ENCODE data around the gene ALOX12B. TPM values are rescaled to one million over a fixed set of nuclear protein-coding genes. Genes with fewer than 3 reads are reported as not detected.
A peak's percentile ranks its signal among the peaks of the same experiment; 100 is the strongest.

Gene ALOX12B
- total and polyA plus RNA-seq, 2 of the 13 experiments (the other 11 are each of a cell fraction or from before 2014, with no cell fraction given), result 0.13 TPM; not detected in 1

DNA sequence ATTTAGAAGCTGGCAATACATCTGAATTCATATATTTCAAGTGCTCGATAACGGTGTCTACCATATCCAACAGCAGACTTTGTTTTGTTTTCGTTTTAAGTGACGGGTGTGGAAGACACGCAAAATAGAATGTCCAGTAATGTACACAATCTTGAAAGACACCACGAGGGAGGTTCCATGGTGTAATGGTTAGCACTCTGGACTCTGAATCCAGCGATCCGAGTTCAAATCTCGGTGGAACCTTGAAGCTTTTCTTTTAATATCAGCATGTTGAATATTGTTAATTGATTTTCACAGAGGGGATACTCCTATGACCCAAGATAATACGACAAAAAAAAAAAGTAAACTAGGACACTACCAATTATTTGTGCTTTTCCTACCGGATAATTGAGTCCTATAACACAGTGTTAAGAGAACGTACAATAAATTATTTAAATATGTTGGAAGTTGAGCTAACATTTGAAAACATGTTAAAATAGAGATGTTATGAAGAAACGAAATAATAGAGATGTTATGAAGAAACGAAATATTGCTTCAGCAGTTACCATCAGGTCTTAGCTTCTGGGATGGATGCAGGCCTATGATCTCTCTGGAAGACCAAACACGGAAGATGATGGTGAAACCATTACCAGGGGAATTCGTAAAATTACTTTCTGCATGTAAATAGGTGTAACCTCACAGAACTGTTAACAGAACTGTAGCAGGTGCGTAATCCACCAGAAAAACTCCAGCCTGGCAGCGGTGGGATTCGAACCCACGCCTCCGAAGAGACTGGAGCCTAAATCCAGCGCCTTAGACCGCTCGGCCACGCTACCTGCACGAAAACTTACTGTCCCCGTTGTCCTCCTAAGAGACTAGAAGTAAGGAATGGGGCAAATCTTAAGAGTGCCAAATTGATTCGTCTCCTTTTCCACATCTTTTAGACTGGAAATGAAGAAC, 32.3 kb upstream of the ALOX12B start (continued):
- TF ChIP-seq HNF4G (IDR thresholded peaks at IDR 0.05; ENCODE audit: borderline replicate concordance, low read depth, low read length), result peak; percentile 43; the same call in 1 of the 2 replicates
- no peak for TF ChIP-seq HNF4G (CRISPR knock-in tag; IDR thresholded peaks at IDR 0.05; ENCODE audit: borderline replicate concordance, low read depth)
- no peak for TF ChIP-seq ZNF879 (CRISPR knock-in tag; IDR thresholded peaks at IDR 0.05)
- TF ChIP-seq POLR2G (IDR thresholded peaks at IDR 0.05; ENCODE audit: low read depth, low read length), result no peak
- TF ChIP-seq, protein P1, sequence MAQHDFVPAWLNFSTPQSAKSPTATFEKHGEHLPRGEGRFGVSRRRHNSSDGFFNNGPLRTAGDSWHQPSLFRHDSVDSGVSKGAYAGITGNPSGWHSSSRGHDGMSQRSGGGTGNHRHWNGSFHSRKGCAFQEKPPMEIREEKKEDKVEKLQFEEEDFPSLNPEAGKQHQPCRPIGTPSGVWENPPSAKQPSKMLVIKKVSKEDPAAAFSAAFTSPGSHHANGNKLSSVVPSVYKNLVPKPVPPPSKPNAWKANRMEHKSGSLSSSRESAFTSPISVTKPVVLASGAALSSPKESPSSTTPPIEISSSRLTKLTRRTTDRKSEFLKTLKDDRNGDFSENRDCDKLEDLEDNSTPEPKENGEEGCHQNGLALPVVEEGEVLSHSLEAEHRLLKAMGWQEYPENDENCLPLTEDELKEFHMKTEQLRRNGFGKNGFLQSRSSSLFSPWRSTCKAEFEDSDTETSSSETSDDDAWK (CRISPR knock-in tag; IDR thresholded peaks at IDR 0.05), result no peak
- TF ChIP-seq ZSCAN12 (CRISPR knock-in tag; IDR thresholded peaks at IDR 0.05), result no peak
- no peak for TF ChIP-seq STAT5B (CRISPR knock-in tag; IDR thresholded peaks at IDR 0.05)
- TF ChIP-seq BRCA1 (CRISPR knock-in tag; IDR thresholded peaks at IDR 0.05), result no peak
- no peak for TF ChIP-seq MATR3 (CRISPR knock-in tag; IDR thresholded peaks at IDR 0.05)
- TF ChIP-seq SMARCE1 (IDR thresholded peaks at IDR 0.05; ENCODE audit: borderline replicate concordance), result no peak
- no peak for TF ChIP-seq FOXM1 (CRISPR knock-in tag; IDR thresholded peaks at IDR 0.05)
- TF ChIP-seq, protein P2, sequence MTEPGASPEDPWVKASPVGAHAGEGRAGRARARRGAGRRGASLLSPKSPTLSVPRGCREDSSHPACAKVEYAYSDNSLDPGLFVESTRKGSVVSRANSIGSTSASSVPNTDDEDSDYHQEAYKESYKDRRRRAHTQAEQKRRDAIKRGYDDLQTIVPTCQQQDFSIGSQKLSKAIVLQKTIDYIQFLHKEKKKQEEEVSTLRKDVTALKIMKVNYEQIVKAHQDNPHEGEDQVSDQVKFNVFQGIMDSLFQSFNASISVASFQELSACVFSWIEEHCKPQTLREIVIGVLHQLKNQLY (CRISPR knock-in tag; IDR thresholded peaks at IDR 0.05), result 0 out of 2 replicates have a peak, but pooled peaks have one; percentile 22
- 0 out of 2 replicates have a peak, but pooled peaks have one; percentile 49 for TF ChIP-seq ZBTB7B (CRISPR knock-in tag; IDR thresholded peaks at IDR 0.05)
- no peak for TF ChIP-seq TBP (CRISPR knock-in tag; IDR thresholded peaks at IDR 0.05)
- TF ChIP-seq RXRB (CRISPR knock-in tag; IDR thresholded peaks at IDR 0.05; ENCODE audit: borderline replicate concordance), result peak; percentile 58
- TF ChIP-seq CEBPB (IDR thresholded peaks at IDR 0.05; ENCODE audit: borderline replicate concordance, low read depth, low read length), result no peak
- peak; percentile 31 for TF ChIP-seq ZNF605 (CRISPR knock-in tag; IDR thresholded peaks at IDR 0.05)
- TF ChIP-seq BORCS8-MEF2B (CRISPR knock-in tag; IDR thresholded peaks at IDR 0.05), result no peak
- TF ChIP-seq REPIN1 (CRISPR knock-in tag; IDR thresholded peaks at IDR 0.05; ENCODE audit: borderline replicate concordance, low read depth), result peak; percentile 47
- TF ChIP-seq, protein P3, sequence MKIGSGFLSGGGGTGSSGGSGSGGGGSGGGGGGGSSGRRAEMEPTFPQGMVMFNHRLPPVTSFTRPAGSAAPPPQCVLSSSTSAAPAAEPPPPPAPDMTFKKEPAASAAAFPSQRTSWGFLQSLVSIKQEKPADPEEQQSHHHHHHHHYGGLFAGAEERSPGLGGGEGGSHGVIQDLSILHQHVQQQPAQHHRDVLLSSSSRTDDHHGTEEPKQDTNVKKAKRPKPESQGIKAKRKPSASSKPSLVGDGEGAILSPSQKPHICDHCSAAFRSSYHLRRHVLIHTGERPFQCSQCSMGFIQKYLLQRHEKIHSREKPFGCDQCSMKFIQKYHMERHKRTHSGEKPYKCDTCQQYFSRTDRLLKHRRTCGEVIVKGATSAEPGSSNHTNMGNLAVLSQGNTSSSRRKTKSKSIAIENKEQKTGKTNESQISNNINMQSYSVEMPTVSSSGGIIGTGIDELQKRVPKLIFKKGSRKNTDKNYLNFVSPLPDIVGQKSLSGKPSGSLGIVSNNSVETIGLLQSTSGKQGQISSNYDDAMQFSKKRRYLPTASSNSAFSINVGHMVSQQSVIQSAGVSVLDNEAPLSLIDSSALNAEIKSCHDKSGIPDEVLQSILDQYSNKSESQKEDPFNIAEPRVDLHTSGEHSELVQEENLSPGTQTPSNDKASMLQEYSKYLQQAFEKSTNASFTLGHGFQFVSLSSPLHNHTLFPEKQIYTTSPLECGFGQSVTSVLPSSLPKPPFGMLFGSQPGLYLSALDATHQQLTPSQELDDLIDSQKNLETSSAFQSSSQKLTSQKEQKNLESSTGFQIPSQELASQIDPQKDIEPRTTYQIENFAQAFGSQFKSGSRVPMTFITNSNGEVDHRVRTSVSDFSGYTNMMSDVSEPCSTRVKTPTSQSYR (CRISPR knock-in tag; IDR thresholded peaks at IDR 0.05; ENCODE audit: borderline replicate concordance), result no peak
- no peak for TF ChIP-seq CHCHD3 (CRISPR knock-in tag; IDR thresholded peaks at IDR 0.05)
- no peak for TF ChIP-seq GTF2F1 (IDR thresholded peaks at IDR 0.05; ENCODE audit: low read length)
- TF ChIP-seq ONECUT2 (CRISPR knock-in tag; IDR thresholded peaks at IDR 0.05), result peak; percentile 60; the same call in 1 of the 2 replicates

Measured in HepG2 (cell line).